Testis (tissue), 2 donors: Measurements from ENCODE around the gene NKIRAS2.

ENCODE experiments used
- CTCF ChIP-seq, 3 experiments: fragments of 450-650 bp in 2 of 3; fragments of 200-600 bp in 1 of 3; sonication (generic) in 1 of 3; IDR thresholded peaks; one replicate each; pipeline ENCODE4 v1.5.1; 2016 to 2019; ENCODE audit warnings: antibody characterized with exemption in 3 of 3, mild to moderate bottlenecking in 2 of 3, moderate library complexity in 1 of 3
- POLR2A ChIP-seq: fragments of 450-650 bp; IDR thresholded peaks from one replicate; pipeline ENCODE4 v1.6.1; 2017; ENCODE audit warnings: antibody characterized with exemption, mild to moderate bottlenecking, moderate library complexity

- no peak for TF ChIP-seq POLR2A
- no peak for TF ChIP-seq CTCF (IDR thresholded peaks at IDR 0.05)
Measured at GRCh38 chr17:41988418-41988817, 31.5 kb upstream of the NKIRAS2 start.
